ENCODE data around the gene FOXP1. TPM values are rescaled to one million over a fixed set of nuclear protein-coding genes. Genes with fewer than 3 reads are reported as not detected.

FOXP1 gene
- total RNA-seq, 1 experiment from 2014 or later = 75.3 TPM

DNA sequence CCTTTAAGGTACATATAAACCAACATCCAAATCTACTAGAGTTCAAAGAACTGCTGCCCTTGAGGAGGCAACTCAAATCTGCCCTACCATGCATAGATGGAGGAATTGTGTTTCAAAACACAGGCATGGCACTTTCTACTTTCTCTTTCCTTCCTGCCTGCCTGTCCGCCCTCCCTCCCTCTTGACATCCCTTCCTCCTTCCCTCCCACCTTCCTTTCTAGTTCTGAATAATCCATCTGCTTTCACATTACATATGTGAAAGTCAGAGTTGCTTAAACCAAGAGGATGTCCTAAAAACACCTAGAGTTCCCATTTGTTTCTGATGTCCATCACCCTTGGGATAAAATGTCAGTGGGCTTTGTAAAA is 537.6 kb downstream of the FOXP1 start:
- H3K4ac ChIP-seq (ENCODE audit: low read depth, low read length) = no peak overlapping the region
- H2BK120ac ChIP-seq (ENCODE audit: low read depth, low read length, poor library complexity, severe bottlenecking) = no peak overlapping the region
- no peak overlapping the region for H4K5ac ChIP-seq (ENCODE audit: insufficient read length, low read depth, low read length)
- H2AFZ ChIP-seq (ENCODE audit: low read length) = no peak overlapping the region
- no peak overlapping the region for H3K27ac ChIP-seq (ENCODE audit: insufficient read length, low read depth, low read length)
- no peak overlapping the region for H3K23ac ChIP-seq (ENCODE audit: insufficient read length, low read depth, low read length)
- H3K4me2 ChIP-seq (ENCODE audit: insufficient read depth, insufficient read length, low read length) = no peak overlapping the region
- no peak overlapping the region for H3K14ac ChIP-seq (ENCODE audit: insufficient read depth, low read length)
- no peaks in the 10 kb centered on the region for H3K79me2 ChIP-seq (ENCODE audit: insufficient read depth, low read length)
- no CpG with 5 or more reads among the region's 1 CpG for WGBS (ENCODE audit: extremely low coverage, insufficient read length, low lambda C conversion rate)
- H3K4me1 Mint-ChIP-seq = peaks cover 54 to 55% of the 10 kb centered on the region in 2 experiments
- H3K27me3 ChIP-seq (ENCODE audit: insufficient read depth, low read length) = no peaks in the 10 kb centered on the region
- no peak overlapping the region for H2BK20ac ChIP-seq (ENCODE audit: low read depth, low read length, poor library complexity, severe bottlenecking)
- no peak overlapping the region for H3K9ac ChIP-seq (ENCODE audit: extremely low read depth, insufficient read length, low read length)
- no peak for DNase-seq
- H3K9me3 ChIP-seq (ENCODE audit: control insufficient read depth, low read depth, low read length) = no peaks in the 10 kb centered on the region
- no peak overlapping the region for H3K27ac Mint-ChIP-seq
- no peak overlapping the region for H3K18ac ChIP-seq (ENCODE audit: insufficient read length, low read depth, low read length)
- no peaks in the 10 kb centered on the region for H3K23me2 ChIP-seq (ENCODE audit: insufficient read length, low read depth, low read length, poor library complexity, severe bottlenecking)
- no peaks in the 10 kb centered on the region for H3K27me3 Mint-ChIP-seq (ENCODE audit: low read depth)
- no peaks in the 10 kb centered on the region for H4K20me1 ChIP-seq (ENCODE audit: control insufficient read depth, insufficient read depth, insufficient read length)
- TF ChIP-seq, protein P1, sequence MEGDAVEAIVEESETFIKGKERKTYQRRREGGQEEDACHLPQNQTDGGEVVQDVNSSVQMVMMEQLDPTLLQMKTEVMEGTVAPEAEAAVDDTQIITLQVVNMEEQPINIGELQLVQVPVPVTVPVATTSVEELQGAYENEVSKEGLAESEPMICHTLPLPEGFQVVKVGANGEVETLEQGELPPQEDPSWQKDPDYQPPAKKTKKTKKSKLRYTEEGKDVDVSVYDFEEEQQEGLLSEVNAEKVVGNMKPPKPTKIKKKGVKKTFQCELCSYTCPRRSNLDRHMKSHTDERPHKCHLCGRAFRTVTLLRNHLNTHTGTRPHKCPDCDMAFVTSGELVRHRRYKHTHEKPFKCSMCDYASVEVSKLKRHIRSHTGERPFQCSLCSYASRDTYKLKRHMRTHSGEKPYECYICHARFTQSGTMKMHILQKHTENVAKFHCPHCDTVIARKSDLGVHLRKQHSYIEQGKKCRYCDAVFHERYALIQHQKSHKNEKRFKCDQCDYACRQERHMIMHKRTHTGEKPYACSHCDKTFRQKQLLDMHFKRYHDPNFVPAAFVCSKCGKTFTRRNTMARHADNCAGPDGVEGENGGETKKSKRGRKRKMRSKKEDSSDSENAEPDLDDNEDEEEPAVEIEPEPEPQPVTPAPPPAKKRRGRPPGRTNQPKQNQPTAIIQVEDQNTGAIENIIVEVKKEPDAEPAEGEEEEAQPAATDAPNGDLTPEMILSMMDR (conservative IDR thresholded peaks at IDR 0.05) = no peak
- H2BK5ac ChIP-seq (ENCODE audit: insufficient read length, low read length) = no peak overlapping the region
- H4K91ac ChIP-seq (ENCODE audit: insufficient read length, low read depth, low read length) = no peak overlapping the region
- no peaks in the 10 kb centered on the region for H3K79me1 ChIP-seq (ENCODE audit: insufficient read depth, low read depth, low read length, poor library complexity, severe bottlenecking)
- H3T11ph ChIP-seq (ENCODE audit: low read length) = no peak overlapping the region
- H3K4me1 ChIP-seq (ENCODE audit: insufficient read depth, low read length) = peaks cover 26% of the 10 kb centered on the region
- no peaks in the 10 kb centered on the region for H3K9me3 Mint-ChIP-seq
- H3K56ac ChIP-seq (ENCODE audit: insufficient read length, low read depth, low read length) = no peak overlapping the region
- H3K4me3 Mint-ChIP-seq = no peak overlapping the region
- no peak overlapping the region for H2BK12ac ChIP-seq (ENCODE audit: insufficient read length, low read depth, low read length)
- H2AK5ac ChIP-seq (ENCODE audit: insufficient read length, low read length) = no peak overlapping the region
- H4K8ac ChIP-seq (replicated peaks; ENCODE audit: insufficient read length, low read depth, low read length) = no peak overlapping the region
- H3K36me3 Mint-ChIP-seq (ENCODE audit: insufficient read depth in 1 of 3, low read depth in 3 of 3) = peaks cover 0 to 26% (median 18%) of the 10 kb centered on the region in 3 experiments; a peak in 6 of 7 replicates
- H2BK15ac ChIP-seq (ENCODE audit: low read depth, low read length) = no peak overlapping the region

Data from H9 (cell line).